HCT116 (cell line): ENCODE data around the gene LRRC74A. TPM values are rescaled to one million over a fixed set of nuclear protein-coding genes. Genes with fewer than 3 reads are reported as not detected.

Experiments
- ATAC-seq: fragments of 200-7000 bp; cut with Tn5 transposase; 2 replicates; pipeline ENCODE4 v1.9.1; 2020; ENCODE audit warnings: mild to moderate bottlenecking, moderate library complexity
- BruUV-seq: library from RNA; stranded (reverse); fragments of 400-500 nt; replicated peaks from 2 replicates; lab custom pipeline; 2021; lab: Mats Ljungman, UMichigan
- CTCF ChIA-PET: fragments of 300-600 bp; sonication (Branson Sonifier 250); formaldehyde crosslinking; loops from one replicate; lab custom pipeline; 2021; ENCODE audit warnings: antibody characterized with exemption; lab: Charles Lee
- POLR2A ChIA-PET: fragments of 300-600, 350-600 bp; sonication (Branson Sonifier 250); formaldehyde crosslinking; loops from one replicate; lab custom pipeline; 2021; ENCODE audit warnings: antibody characterized with exemption; lab: Charles Lee
- RAD21 ChIA-PET, 2 experiments: fragments of 300-600 bp; sonication (Branson Sonifier 250); formaldehyde crosslinking; loops; one replicate each; lab custom pipeline; 2023; ENCODE audit warnings: low total read pairs in 2 of 2; ENCODE audit not compliant: uncharacterized antibody in 2 of 2, unreplicated experiment in 2 of 2, low non-redundant PET in 1 of 2; lab: Charles Lee
- DNase-seq: peaks from one replicate; pipeline ENCODE4 v3.0.0-alpha.2; 2010; ENCODE audit warnings: low read depth, low spot score
- H2AFZ ChIP-seq: fragments of 200-600 bp; shearing (Covaris generic), sonication (generic); 2 replicates; pipeline ENCODE4 v1.6.1; 2017; ENCODE audit warnings: low read depth, mixed run types, mixed read lengths, antibody characterized with exemption, low read length; ENCODE audit not compliant: poor library complexity, severe bottlenecking
- H3K27ac ChIP-seq: 2 replicates; pipeline ENCODE4 v1.5.1; 2012; ENCODE audit warnings: low read depth, low read length
- H3K27me3 ChIP-seq: fragments of 200-600 bp; sonication (generic); 2 replicates; pipeline ENCODE4 v1.6.1; 2016; ENCODE audit warnings: mixed run types, low read length, mixed read lengths; ENCODE audit not compliant: insufficient read depth
- H3K36me3 ChIP-seq, 2 experiments: fragments of 200-500 bp in 1 of 2; fragments of 200-600 bp in 1 of 2; sonication (Bioruptor generic) in 1 of 2; sonication (generic) in 1 of 2; 2 replicates each; pipeline versions ENCODE4 v1.5.1 to v1.6.1; 2014 to 2016; ENCODE audit warnings: low read length in 2 of 2, inconsistent platforms in 1 of 2, mixed read lengths in 1 of 2, mixed run types in 1 of 2; ENCODE audit not compliant: insufficient read depth in 2 of 2, control insufficient read depth in 1 of 2
- H3K4me1 ChIP-seq, 2 experiments: fragments of 200-600 bp in 1 of 2; sonication (generic) in 1 of 2; 2 replicates each; pipeline versions ENCODE4 v1.5.1 to v1.6.1; 2012 to 2017; ENCODE audit warnings: low read length in 2 of 2, inconsistent platforms in 1 of 2, mild to moderate bottlenecking in 1 of 2, mixed read lengths in 1 of 2, mixed run types in 1 of 2, moderate library complexity in 1 of 2; ENCODE audit not compliant: insufficient read depth in 2 of 2, control insufficient read depth in 1 of 2
- H3K4me2 ChIP-seq: fragments of 200-600 bp; sonication (generic); 2 replicates; pipeline ENCODE4 v1.6.1; 2017; ENCODE audit warnings: mixed run types, low read length, mixed read lengths
- H3K4me3 ChIP-seq, 2 experiments: fragments of 200-600 bp in 1 of 2; sonication (generic) in 1 of 2; replicated peaks in 1 of 2; 2 replicates each; pipeline ENCODE4 v1.5.1; 2011 to 2016; ENCODE audit warnings: low read length in 2 of 2, control low read depth in 1 of 2, low read depth in 1 of 2, mild to moderate bottlenecking in 1 of 2, mixed read lengths in 1 of 2, mixed run types in 1 of 2
- H3K79me2 ChIP-seq: fragments of 200-600 bp; sonication (generic); 2 replicates; pipeline ENCODE4 v1.6.1; 2017; ENCODE audit warnings: mild to moderate bottlenecking, mixed run types, low read length, moderate library complexity, mixed read lengths; ENCODE audit not compliant: insufficient read depth
- H3K9ac ChIP-seq: fragments of 200-600 bp; sonication (generic); 2 replicates; pipeline ENCODE4 v1.6.1; 2016; ENCODE audit warnings: low read length, mixed read lengths
- H3K9me2 ChIP-seq: fragments of 200-600 bp; sonication (generic), shearing (Covaris generic); 2 replicates; pipeline ENCODE4 v1.6.1; 2017; ENCODE audit warnings: mixed run types, mild to moderate bottlenecking, moderate library complexity; ENCODE audit not compliant: insufficient read depth
- H3K9me3 ChIP-seq, 2 experiments: fragments of 200-500 bp in 1 of 2; fragments of 200-600 bp in 1 of 2; sonication (Bioruptor generic) in 1 of 2; sonication (generic) in 1 of 2; 2 replicates each; pipeline ENCODE4 v1.6.1; 2014 to 2017; ENCODE audit warnings: low read length in 2 of 2, mixed read lengths in 2 of 2, inconsistent platforms in 1 of 2, low read depth in 1 of 2, mild to moderate bottlenecking in 1 of 2, mixed run types in 1 of 2, moderate library complexity in 1 of 2; ENCODE audit not compliant: control insufficient read depth in 1 of 2, insufficient read depth in 1 of 2
- H4K20me1 ChIP-seq: fragments of 200-600 bp; sonication (generic), shearing (Covaris generic); 2 replicates; pipeline ENCODE4 v1.6.1; 2017; ENCODE audit warnings: mixed run types, mild to moderate bottlenecking, moderate library complexity; ENCODE audit not compliant: insufficient read depth
- ATF3 ChIP-seq: IDR thresholded peaks from 2 replicates; pipeline ENCODE4 v1.6.1; 2012
- CBX3 ChIP-seq: IDR thresholded peaks from 2 replicates; pipeline ENCODE4 v1.6.1; 2012; ENCODE audit warnings: low read depth
- CEBPB ChIP-seq: IDR thresholded peaks from 2 replicates; pipeline ENCODE4 v1.6.1; 2012; ENCODE audit warnings: low read depth
- CTCF ChIP-seq, 3 experiments: fragments of 200-600 bp in 1 of 3; sonication (generic) in 1 of 3; IDR thresholded peaks in 2 of 3; conservative IDR thresholded peaks in 1 of 3; 2 replicates each; pipeline ENCODE4 v1.5.1; 2012 to 2017; ENCODE audit warnings: low read depth in 2 of 3, low read length in 2 of 3, antibody characterized with exemption in 1 of 3, borderline replicate concordance in 1 of 3, control low read depth in 1 of 3, mild to moderate bottlenecking in 1 of 3, mixed read lengths in 1 of 3, mixed run types in 1 of 3, moderate library complexity in 1 of 3; ENCODE audit not compliant: insufficient read depth in 1 of 3
- EZH2 ChIP-seq: fragments of 200-600 bp; sonication (generic); IDR thresholded peaks from 2 replicates; pipeline ENCODE4 v1.6.1; 2017; ENCODE audit warnings: antibody characterized with exemption, mixed run types
- EZH2phosphoT487 ChIP-seq: fragments of 200-600 bp; IDR thresholded peaks from 2 replicates; pipeline ENCODE4 v1.6.1; 2018; ENCODE audit warnings: antibody characterized with exemption, borderline replicate concordance
- FOSL1 ChIP-seq: IDR thresholded peaks from 2 replicates; pipeline ENCODE4 v1.6.1; 2012; ENCODE audit warnings: low read depth
- JUND ChIP-seq: IDR thresholded peaks from 2 replicates; pipeline ENCODE4 v1.6.1; 2012
- MAX ChIP-seq: IDR thresholded peaks from 2 replicates; pipeline ENCODE4 v1.6.1; 2012
- POLR2A ChIP-seq: IDR thresholded peaks from 2 replicates; pipeline ENCODE4 v1.7.0; 2011; ENCODE audit warnings: borderline replicate concordance; ENCODE audit not compliant: insufficient read depth, insufficient read length; ENCODE audit errors: extremely low read depth
- POLR2AphosphoS5 ChIP-seq: IDR thresholded peaks from 2 replicates; pipeline ENCODE4 v1.6.1; 2011; ENCODE audit warnings: mild to moderate bottlenecking, low read depth, low read length, moderate library complexity
- RAD21 ChIP-seq: IDR thresholded peaks from 2 replicates; pipeline ENCODE4 v1.6.1; 2012; ENCODE audit warnings: low read depth, mild to moderate bottlenecking
- SIN3A ChIP-seq: IDR thresholded peaks from 2 replicates; pipeline ENCODE4 v1.6.1; 2012; ENCODE audit warnings: low read depth
- SP1 ChIP-seq: IDR thresholded peaks from 2 replicates; pipeline ENCODE4 v1.6.1; 2012; ENCODE audit warnings: low read depth
- SRF ChIP-seq: IDR thresholded peaks from 2 replicates; pipeline ENCODE4 v1.6.1; 2012; ENCODE audit warnings: low read depth
- TCF7L2 ChIP-seq: IDR thresholded peaks from 2 replicates; pipeline ENCODE4 v1.7.0; 2011; ENCODE audit warnings: borderline replicate concordance, inconsistent platforms; ENCODE audit not compliant: insufficient read depth, insufficient read length; ENCODE audit errors: extremely low read depth
- ZFX ChIP-seq: fragments of 450-650 bp; IDR thresholded peaks from 2 replicates; pipeline ENCODE4 v1.6.1; 2017
- ZNF274 ChIP-seq: fragments of 200-500 bp; sonication (Bioruptor generic); IDR thresholded peaks from 2 replicates; pipeline ENCODE4 v1.6.1; 2014; ENCODE audit warnings: mild to moderate bottlenecking, low read depth, low read length, inconsistent platforms
- intact Hi-C: fragments of 100-400 bp; cut with micrococcal nuclease; formaldehyde crosslinking; loops from 2 replicates; pipeline ENCODE4 v1.10.0; 2022
- total RNA-seq: library from RNA; stranded (reverse); gene quantifications from one replicate; pipeline ENCODE4 v1.2.1, GENCODE V29; 2021; ENCODE audit not compliant: unreplicated experiment

The LRRC74A gene
- total RNA-seq, 1 experiment from 2014 or later = not detected

GRCh38 chr14:76820700-76821099 is 5.5 kb upstream of the LRRC74A start:
- CTCF ChIA-PET = no interaction called here
- H3K4me2 ChIP-seq = no peak overlapping the region
- no peaks in the 10 kb centered on the region for H3K79me2 ChIP-seq
- DNase-seq = no peak
- H3K9me2 ChIP-seq = no peaks in the 10 kb centered on the region
- ATAC-seq = no peak
- POLR2A ChIA-PET = no interaction called here
- H3K27ac ChIP-seq = no peak overlapping the region
- H3K36me3 ChIP-seq = no peaks in the 10 kb centered on the region
- RAD21 ChIA-PET = no interaction called here
- H3K9ac ChIP-seq = no peak overlapping the region
- no TSS peak for BruUV-seq
- peaks cover 4% of the 10 kb centered on the region; the same call in 1 of the 2 replicates for H3K27me3 ChIP-seq
- no peak overlapping the region for H3K4me3 ChIP-seq
- intact Hi-C loops = no loop called here
- no peak for TF ChIP-seq RAD21
- TF ChIP-seq MAX = no peak
- TF ChIP-seq POLR2A = no peak
- TF ChIP-seq FOSL1 = no peak
- TF ChIP-seq SRF = no peak
- TF ChIP-seq CBX3 = no peak
- TF ChIP-seq SP1 = no peak
- TF ChIP-seq CEBPB = no peak
- no peaks in the 10 kb centered on the region for H4K20me1 ChIP-seq
- no peak overlapping the region for H2AFZ ChIP-seq
- no peaks in the 10 kb centered on the region for H3K9me3 ChIP-seq
- H3K4me1 ChIP-seq = no peaks in the 10 kb centered on the region

- Histone ChIP-seq H3K9me2 (no peaks in the 10 kb centered on the region), H3K36me3 (no peaks in the 10 kb centered on the region), H3K27ac (no peak overlapping the region), H3K9ac (no peak overlapping the region), H3K4me3 (no peak overlapping the region), H2AFZ (no peak overlapping the region), H3K4me1 (peaks cover 0 to 5% of the 10 kb centered on the region in 2 experiments; a peak in 1 of 4 replicates), H3K9me3 (no peaks in the 10 kb centered on the region), H3K27me3 (no peaks in the 10 kb centered on the region), H4K20me1 (no peaks in the 10 kb centered on the region), H3K4me2 (no peak overlapping the region), H3K79me2 (no peaks in the 10 kb centered on the region)
- TF ChIP-seq CBX3 = no peak
- TF ChIP-seq ZFX = no peak
- no peak for TF ChIP-seq POLR2A
- TF ChIP-seq EZH2 = no peak
- TF ChIP-seq JUND = no peak
- TF ChIP-seq TCF7L2 = no peak
- no peak for TF ChIP-seq EZH2phosphoT487
- TF ChIP-seq ZNF274 = no peak
- TF ChIP-seq ATF3 = no peak
- no peak for TF ChIP-seq FOSL1
- TF ChIP-seq SIN3A = no peak
- no peak for TF ChIP-seq CTCF (IDR thresholded peaks at IDR 0.05 in 2 of 3, conservative IDR thresholded peaks at IDR 0.05 in 1 of 3; ENCODE audit: borderline replicate concordance in 1 of 3, insufficient read depth in 1 of 3, low read depth in 2 of 3, low read length in 2 of 3)
- TF ChIP-seq POLR2AphosphoS5 = no peak
- TF ChIP-seq RAD21 = no peak
- no peak for TF ChIP-seq CEBPB
- no TSS peak for BruUV-seq
- no peak for ATAC-seq
- DNase-seq = no peak
- CTCF ChIA-PET = no interaction called here
- POLR2A ChIA-PET = no interaction called here
- RAD21 ChIA-PET = no interaction called here
- intact Hi-C loops = no loop called here
Measured at GRCh38 chr14:76827696-76828296, 1.6 kb downstream of the LRRC74A start.
